ENCODE measurements around the gene USP25. TPM values are rescaled to one million over a fixed set of nuclear protein-coding genes. Genes with fewer than 3 reads are reported as not detected.

The USP25 gene
- total and polyA plus RNA-seq, 8 donors = 8.2 to 91.6 (median 25.5) TPM

- no peak overlapping the region for H3K27ac ChIP-seq
- no peaks in the 10 kb centered on the region for H3K36me3 ChIP-seq
- DNase-seq = no peak
- 50 to 79% (median 65%) methylated on average over 1 of the region's 1 CpG for WGBS, 5 donors
- H3K4me1 ChIP-seq = peaks cover 0 to 10% (median 0%) of the 10 kb centered on the region in 4 donors
- intact Hi-C loops (cut with DNase I; ENCODE audit: low total_unique reads) = no loop called here
- H3K27me3 ChIP-seq = no peaks in the 10 kb centered on the region
- TF ChIP-seq CTCF (IDR thresholded peaks at IDR 0.05) (no peak), EP300 (IDR thresholded peaks at IDR 0.05) (no peak), POLR2AphosphoS5 (IDR thresholded peaks at IDR 0.05) (no peak), POLR2A (IDR thresholded peaks at IDR 0.05) (no peak)
- H3K9me3 ChIP-seq = no peaks in the 10 kb centered on the region
- no peak overlapping the region for H3K4me3 ChIP-seq
Measured at GRCh38 chr21:15686506-15686905, 43.3 kb upstream of the USP25 start.

GRCh38 chr21:15687208-15687607, 42.6 kb upstream of the USP25 start:
- H3K36me3 ChIP-seq = no peaks in the 10 kb centered on the region
- H3K4me3 ChIP-seq = no peak overlapping the region
- no peaks in the 10 kb centered on the region for H3K9me3 ChIP-seq
- no peaks in the 10 kb centered on the region for H3K27me3 ChIP-seq
- H3K27ac ChIP-seq = no peak overlapping the region
- no peak for TF ChIP-seq POLR2AphosphoS5 (IDR thresholded peaks at IDR 0.05)
- no peak for TF ChIP-seq EP300 (IDR thresholded peaks at IDR 0.05)
- no peak for TF ChIP-seq CTCF (IDR thresholded peaks at IDR 0.05)
- no peak for TF ChIP-seq POLR2A (IDR thresholded peaks at IDR 0.05)
- peaks cover 0 to 10% (median 0%) of the 10 kb centered on the region in 4 donors for H3K4me1 ChIP-seq
- intact Hi-C loops (cut with DNase I; ENCODE audit: low total_unique reads) = no loop called here
- DNase-seq = no peak
- 60 to 83% (median 76%) methylated on average over 3 of the region's 3 CpGs for WGBS, 5 donors

GRCh38 chr21:15688016-15688415, 41.8 kb upstream of the USP25 start:
- Histone ChIP-seq H3K9me3 (no peaks in the 10 kb centered on the region), H3K27ac (no peak overlapping the region), H3K36me3 (no peaks in the 10 kb centered on the region), H3K27me3 (no peaks in the 10 kb centered on the region), H3K4me3 (no peak overlapping the region), H3K4me1 (peaks cover 0 to 2% (median 0%) of the 10 kb centered on the region in 4 donors)
- 84 to 91% (median 85%) methylated on average over 3 of the region's 3 CpGs for WGBS, 5 donors
- TF ChIP-seq EP300 (IDR thresholded peaks at IDR 0.05) (no peak), CTCF (IDR thresholded peaks at IDR 0.05) (no peak), POLR2AphosphoS5 (IDR thresholded peaks at IDR 0.05) (no peak)
- intact Hi-C loops (cut with DNase I; ENCODE audit: low total_unique reads) = no loop called here
- DNase-seq = no peak

GRCh38 chr21:15688809-15689208, 41.0 kb upstream of the USP25 start:
- H3K4me3 ChIP-seq = no peak overlapping the region
- DNase-seq = no peak
- H3K27ac ChIP-seq = no peak overlapping the region
- intact Hi-C loops (cut with DNase I; ENCODE audit: low total_unique reads) = no loop called here
- H3K36me3 ChIP-seq = no peaks in the 10 kb centered on the region
- H3K4me1 ChIP-seq = no peaks in the 10 kb centered on the region
- H3K27me3 ChIP-seq = no peaks in the 10 kb centered on the region
- H3K9me3 ChIP-seq = no peaks in the 10 kb centered on the region
- no peak for TF ChIP-seq POLR2AphosphoS5 (IDR thresholded peaks at IDR 0.05)
- no peak for TF ChIP-seq EP300 (IDR thresholded peaks at IDR 0.05)
- TF ChIP-seq CTCF (IDR thresholded peaks at IDR 0.05) = no peak
- TF ChIP-seq POLR2A (IDR thresholded peaks at IDR 0.05) = no peak
- 63 to 81% (median 68%) methylated on average over 2 of the region's 2 CpGs for WGBS, 5 donors
